LHCN-M2 (cell line): ENCODE data around the gene HMCES. TPM values are rescaled to one million over a fixed set of nuclear protein-coding genes. Genes with fewer than 3 reads are reported as not detected.
"Not testable (repeated sequence)": the region's sequence is repeated elsewhere in the genome, so short reads cannot be mapped to it uniquely, and the experiment has no call there.

Experiments used
- DNase-seq: peaks from one replicate; pipeline ENCODE4 v3.0.0-alpha.2; 2012; ENCODE audit warnings: low read depth
- total RNA-seq: library from RNA; depleted of rRNA; stranded (reverse); fragments of >200 nt; gene quantifications from 2 replicates; pipeline ENCODE4 v1.2.3, GENCODE V29; 2014; rRNA removed

Gene HMCES
- total RNA-seq, 1 experiment from 2014 or later = 15.8 TPM

DNA sequence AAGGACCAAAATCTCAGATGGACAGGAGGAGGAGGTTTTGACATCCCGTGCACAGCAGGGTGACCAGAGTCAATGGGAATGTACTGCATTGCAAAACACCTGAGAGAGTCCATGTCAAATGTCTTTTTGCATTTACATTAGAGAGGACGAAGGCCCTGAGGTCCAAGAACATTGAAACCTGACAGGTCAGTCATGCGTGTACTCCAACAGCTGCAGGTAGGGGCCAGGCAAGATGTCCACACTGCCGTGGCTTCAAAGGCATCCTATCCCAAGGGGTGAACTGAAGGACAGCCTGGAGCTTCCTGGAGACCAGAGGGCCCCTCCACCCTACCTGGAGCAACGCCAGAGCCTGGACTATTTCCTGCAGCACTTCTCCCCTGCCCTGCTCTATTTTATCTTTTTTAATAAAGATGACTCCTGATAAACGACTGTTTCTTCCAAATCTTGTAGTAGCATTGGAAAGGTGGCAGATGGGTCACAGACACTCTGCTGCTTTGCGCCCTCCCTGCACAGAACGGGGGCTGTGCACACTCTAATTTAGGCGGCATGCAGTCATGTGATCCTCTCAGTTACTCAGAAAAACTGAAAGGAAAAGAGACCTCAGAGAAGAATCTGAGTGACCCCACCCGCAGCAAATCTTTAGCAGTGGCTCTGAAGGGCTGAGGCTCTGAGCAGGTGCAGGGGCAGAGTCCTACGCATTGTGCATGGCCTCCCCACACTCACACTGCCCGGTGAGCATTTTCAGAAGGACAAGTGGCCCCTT, 68.2 kb downstream of the HMCES start:
- DNase-seq = no peak

DNA sequence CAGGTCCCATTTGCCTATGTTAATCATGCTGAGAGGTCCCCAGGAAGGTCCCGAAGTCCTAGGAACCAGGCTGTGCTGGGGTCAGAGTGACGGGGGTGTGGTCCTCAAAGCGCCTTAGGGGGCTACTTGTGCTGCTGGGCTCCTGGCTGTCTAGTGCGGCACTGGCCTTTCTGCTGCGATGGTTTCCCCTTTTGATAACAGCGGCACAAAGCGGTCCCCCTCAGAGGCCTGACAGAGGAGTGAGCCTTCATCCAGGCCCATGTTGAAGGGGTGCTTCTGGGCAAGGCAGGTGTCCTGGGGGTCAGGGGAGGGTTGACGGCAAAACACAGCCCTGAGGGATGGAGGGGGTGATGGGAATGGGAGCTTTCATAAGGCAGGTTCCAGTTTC, 68.8 kb downstream of the HMCES start:
- DNase-seq = no peak

DNA sequence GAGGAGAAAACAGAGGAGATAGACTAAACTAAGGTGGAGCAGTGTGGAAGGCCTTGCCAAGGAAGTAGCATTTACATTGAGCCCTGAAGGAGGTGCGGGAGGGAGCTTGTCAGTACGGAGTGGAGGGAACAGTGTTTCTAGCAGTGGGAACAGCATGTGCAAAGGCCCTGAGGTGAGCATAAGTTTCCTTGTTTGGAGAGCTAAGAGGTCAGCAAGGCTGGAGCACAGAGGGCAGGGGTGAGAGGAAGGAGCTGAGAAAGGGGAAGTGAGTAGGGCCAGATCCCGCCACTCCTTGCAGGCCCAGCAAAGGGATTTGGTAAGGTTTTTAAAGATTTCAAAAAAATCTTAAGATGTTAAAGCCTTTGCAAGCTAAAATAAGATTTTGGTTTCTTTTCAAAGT, 70.1 kb downstream of the HMCES start:
- no peak for DNase-seq

DNA sequence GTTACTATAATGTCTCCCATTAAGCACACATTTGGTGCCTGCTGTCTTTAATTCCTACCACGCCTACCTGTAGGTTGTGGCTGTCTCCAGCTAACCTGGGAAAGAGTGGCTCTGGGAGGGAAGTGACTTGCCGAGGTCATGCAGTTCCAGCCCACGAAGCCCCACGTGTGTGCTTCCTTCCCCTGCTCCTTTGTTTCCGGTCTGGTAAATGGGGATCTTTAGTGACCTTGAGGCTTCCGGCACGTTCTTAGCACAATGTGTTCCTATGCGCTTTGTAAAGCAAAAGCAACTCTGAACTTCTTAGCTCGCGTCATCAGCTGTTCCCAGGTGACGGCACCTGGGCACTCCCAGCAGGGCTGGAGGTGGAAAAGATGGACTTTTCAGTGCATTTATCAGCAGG, 70.5 kb downstream of the HMCES start:
- DNase-seq = not testable (repeated sequence)

DNA sequence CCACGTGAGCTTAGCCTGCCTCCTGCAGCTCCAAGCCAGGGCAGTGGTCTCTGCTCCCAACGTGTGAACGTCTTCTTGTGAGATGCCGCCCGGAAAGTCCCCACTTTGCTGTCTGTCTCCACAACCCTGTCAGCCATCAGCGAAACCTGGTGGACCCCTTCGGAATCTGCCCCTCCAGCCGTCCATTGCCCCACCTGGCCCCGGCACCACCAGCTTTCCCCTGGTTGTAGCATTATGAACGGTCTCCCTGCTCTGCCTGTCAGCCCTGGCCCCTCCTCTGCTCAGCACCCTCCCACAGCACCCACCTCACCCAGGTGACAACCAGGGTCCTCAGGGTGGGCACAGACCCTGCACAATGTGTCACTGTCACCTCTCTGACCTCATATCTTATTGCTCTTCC, 71.1 kb downstream of the HMCES start:
- DNase-seq = no peak

DNA sequence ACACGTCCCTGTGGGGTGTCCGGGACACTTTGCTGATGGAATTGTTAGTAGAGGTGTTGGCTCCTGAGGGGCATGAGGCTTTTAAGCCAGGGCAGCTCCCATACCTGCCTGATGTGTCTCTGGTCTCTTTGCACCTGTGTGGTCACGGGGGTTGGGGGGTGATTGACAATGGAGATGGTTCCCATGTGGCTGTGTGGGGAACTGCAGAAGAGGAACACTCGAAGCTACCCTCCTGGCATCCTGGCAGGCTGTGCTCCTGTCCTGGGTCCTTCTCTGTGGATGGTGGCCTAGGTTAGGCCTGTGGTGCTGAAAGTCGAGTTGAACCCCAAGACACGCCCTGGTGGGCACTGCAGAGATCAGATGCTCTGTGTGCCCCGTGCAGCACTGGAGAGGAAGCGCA, 73.4 kb downstream of the HMCES start:
- DNase-seq = no peak

DNA sequence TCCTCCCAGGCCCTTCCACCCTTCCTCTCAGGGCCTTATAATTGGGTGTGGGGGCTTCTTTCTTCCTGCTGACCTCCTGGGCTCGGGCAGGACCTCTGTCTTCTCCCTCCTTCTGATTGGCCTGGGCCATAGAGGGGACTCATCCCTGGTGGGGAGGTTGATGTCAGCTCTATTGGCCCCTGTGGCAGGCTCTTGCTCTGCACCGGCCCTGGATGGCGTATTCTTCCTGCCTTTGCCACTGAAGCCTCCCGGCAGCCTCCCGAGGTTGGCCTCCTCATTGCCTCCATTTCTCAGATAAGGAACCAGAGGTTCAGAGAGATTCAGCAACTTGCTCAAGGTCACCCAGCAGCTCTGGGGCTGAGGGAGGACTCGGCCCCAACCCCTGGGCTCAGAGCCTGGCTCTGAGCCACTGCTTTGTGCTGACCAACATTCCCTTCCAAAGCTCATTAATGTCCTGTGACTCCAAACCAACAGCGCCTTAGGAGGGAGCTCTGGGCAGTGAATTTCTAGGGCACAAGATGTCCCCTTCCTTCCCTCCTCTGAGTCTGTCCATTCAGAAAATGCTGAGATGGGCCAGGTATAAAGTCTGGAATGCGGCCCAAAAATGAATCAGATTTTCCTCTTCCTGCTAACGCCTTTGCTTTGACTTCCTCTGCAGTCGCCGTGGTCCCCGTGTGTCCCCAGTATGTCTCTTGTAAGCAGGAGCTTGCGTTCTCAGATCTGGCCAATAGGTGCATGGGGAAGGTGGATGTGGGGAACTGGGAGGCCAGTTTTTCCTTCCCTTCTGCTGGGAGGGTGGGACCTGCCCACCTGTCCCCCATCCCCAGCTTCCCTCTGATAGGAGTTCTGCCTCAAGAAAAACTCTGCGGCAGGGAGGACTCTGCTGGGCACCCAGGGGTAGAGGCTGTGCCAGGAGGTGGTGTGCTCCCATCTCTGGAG, 74.2 kb downstream of the HMCES start:
- no peak for DNase-seq

DNA sequence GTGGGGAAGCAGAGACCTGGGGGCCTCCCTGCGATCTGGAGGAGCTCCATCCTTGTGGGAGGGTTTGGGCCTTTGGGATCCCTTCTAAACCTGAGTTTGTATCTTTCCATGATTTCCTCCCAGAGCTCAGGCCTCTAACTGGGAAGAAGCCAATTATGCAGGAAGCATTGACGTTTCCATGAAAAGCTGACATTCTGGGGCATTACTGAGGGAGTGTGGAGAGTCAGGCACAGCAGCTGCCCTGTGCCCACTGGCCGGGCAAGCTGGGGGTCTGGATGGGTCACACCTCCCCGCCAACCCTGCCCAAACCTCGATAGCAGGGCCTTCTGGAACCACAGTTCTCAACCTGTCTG, 74.9 kb downstream of the HMCES start:
- no peak for DNase-seq

Other genes with a start within 250 kb of the HMCES start
- not detected in 2 replicates for gene GP9, start 218.1 kb upstream of the HMCES start, total RNA-seq
- gene RAB43, start 157.1 kb upstream of the HMCES start, total RNA-seq = 16.3 and 21.5 TPM in 2 replicates
- gene ISY1, start 117.8 kb upstream of the HMCES start, total RNA-seq = 26.9 TPM in 2 replicates
- 370 and 371 TPM in 2 replicates for gene CNBP, start 95.0 kb upstream of the HMCES start, total RNA-seq
- 192 TPM in 2 replicates for gene COPG1, start 29.3 kb upstream of the HMCES start, total RNA-seq
- gene EFCAB12, start 149.8 kb downstream of the HMCES start, total RNA-seq = 0.06 and 0.26 TPM in 2 replicates
- 25.3 and 28.8 TPM in 2 replicates for gene MBD4, start 161.1 kb downstream of the HMCES start, total RNA-seq
- gene IFT122, start 161.4 kb downstream of the HMCES start, total RNA-seq = 17.3 and 24.2 TPM in 2 replicates
- not detected in 2 replicates for gene RHO, start 249.8 kb downstream of the HMCES start, total RNA-seq